HepG2 (cell line): ENCODE data around the gene SELENOT.

Experiments used
- CBX1 ChIP-seq: IDR thresholded peaks from one replicate; pipeline ENCODE4 v1.6.1; 2016; ENCODE audit warnings: antibody characterized with exemption, low read depth
- CEBPB ChIP-seq: IDR thresholded peaks from 2 replicates; pipeline ENCODE4 v1.6.1; 2011; ENCODE audit warnings: low read depth, low read length, improper control_type of control experiment, borderline replicate concordance
- CENPBD1 ChIP-seq: sonication (generic); formaldehyde crosslinking; IDR thresholded peaks from 2 replicates; pipeline ENCODE4 v1.8.0; 2022; ENCODE audit warnings: missing genetic modification reagents, low read depth, mild to moderate bottlenecking, borderline replicate concordance
- CHD4 ChIP-seq: fragments of 200-600 bp; sonication (generic); IDR thresholded peaks from 2 replicates; pipeline ENCODE4 v1.7.0; 2017; ENCODE audit warnings: mild to moderate bottlenecking, low read length, borderline replicate concordance
- E2F1 ChIP-seq: sonication (generic); formaldehyde crosslinking; IDR thresholded peaks from 2 replicates; pipeline ENCODE4 v1.5.0; 2020; ENCODE audit warnings: missing genetic modification reagents
- MEIS2 ChIP-seq: sonication (generic); formaldehyde crosslinking; IDR thresholded peaks from 2 replicates; pipeline ENCODE4 v1.9.0; 2021; ENCODE audit warnings: mild to moderate bottlenecking, missing genetic modification reagents
- MIXL1 ChIP-seq: IDR thresholded peaks from 2 replicates; pipeline ENCODE4 v1.6.1; 2016
- MLX ChIP-seq: IDR thresholded peaks from 2 replicates; pipeline ENCODE4 v1.6.1; 2016
- NFE2L1 ChIP-seq: sonication (generic); formaldehyde crosslinking; IDR thresholded peaks from 2 replicates; pipeline ENCODE4 v1.4.0; 2020; ENCODE audit warnings: missing genetic modification reagents, mild to moderate bottlenecking, borderline replicate concordance
- PLSCR1 ChIP-seq: sonication (generic); formaldehyde crosslinking; IDR thresholded peaks from 2 replicates; pipeline ENCODE4 v1.5.0; 2020; ENCODE audit warnings: missing genetic modification reagents, mild to moderate bottlenecking, borderline replicate concordance
- POLR2A ChIP-seq, 2 experiments: IDR thresholded peaks; 2 replicates each; pipeline ENCODE4 v1.6.1; 2011; ENCODE audit warnings: low read depth in 2 of 2, low read length in 2 of 2, mild to moderate bottlenecking in 1 of 2, moderate library complexity in 1 of 2; ENCODE audit not compliant: insufficient read depth in 1 of 2
- RXRA ChIP-seq: sonication (generic); formaldehyde crosslinking; IDR thresholded peaks from 2 replicates; pipeline ENCODE4 v1.5.1; 2020; ENCODE audit warnings: missing genetic modification reagents
- SP1 ChIP-seq, 2 experiments: fragments of 450-650 bp in 1 of 2; sonication (generic) in 1 of 2; formaldehyde crosslinking in 1 of 2; IDR thresholded peaks; 2 replicates each; pipeline versions ENCODE4 v1.4.0 to v1.6.1; 2016 to 2020; ENCODE audit warnings: missing genetic modification reagents in 1 of 2
- ZBTB40 ChIP-seq, 2 experiments: fragments of 450-650 bp in 1 of 2; sonication (generic) in 1 of 2; formaldehyde crosslinking in 1 of 2; IDR thresholded peaks; 2 replicates each; pipeline versions ENCODE4 v1.6.1 to v1.8.0; 2016 to 2022; ENCODE audit warnings: antibody characterized with exemption in 1 of 2, mild to moderate bottlenecking in 1 of 2, missing genetic modification reagents in 1 of 2

- TF ChIP-seq MEIS2 (CRISPR knock-in tag), result no peak
- TF ChIP-seq NFE2L1 (CRISPR knock-in tag), result no peak
- no peak for TF ChIP-seq CEBPB
- TF ChIP-seq MIXL1, result no peak
- TF ChIP-seq PLSCR1 (CRISPR knock-in tag), result no peak
- no peak for TF ChIP-seq MLX (CRISPR knock-in tag)
- TF ChIP-seq E2F1 (CRISPR knock-in tag), result no peak
- no peak for TF ChIP-seq CBX1
- no peak for TF ChIP-seq CHD4
- TF ChIP-seq SP1 (IDR thresholded peaks at IDR 0.05), result no peak
- no peak for TF ChIP-seq SP1 (CRISPR knock-in tag; IDR thresholded peaks at IDR 0.05)
- TF ChIP-seq POLR2A (IDR thresholded peaks at IDR 0.05; ENCODE audit: insufficient read depth in 1 of 2, low read depth in 2 of 2, low read length in 2 of 2), result no peak
- TF ChIP-seq ZBTB40 (IDR thresholded peaks at IDR 0.05), result no peak
- TF ChIP-seq ZBTB40 (CRISPR knock-in tag; IDR thresholded peaks at IDR 0.05), result no peak
- no peak for TF ChIP-seq CENPBD1 (CRISPR knock-in tag)
- TF ChIP-seq RXRA (CRISPR knock-in tag), result no peak
Observed at GRCh38 chr3:150589759-150590158, 13.4 kb upstream of the SELENOT start.
